Measurements from ENCODE around the gene SLC6A3. TPM values are rescaled to one million over a fixed set of nuclear protein-coding genes. Genes with fewer than 3 reads are reported as not detected.

SLC6A3 gene
- not detected in 2 replicates for total RNA-seq (2011; cell fraction: chromatin; rRNA removed; ENCODE audit: low replicate concordance)
- not detected in 2 replicates for total RNA-seq (2011; cell fraction: nucleolus; rRNA removed)
- not detected in 2 replicates for total RNA-seq (2011; cell fraction: nucleoplasm; rRNA removed)
- total RNA-seq (2014; rRNA removed) (not detected in 2 replicates), total RNA-seq (2014; rRNA removed; fragmentation: Illumina TruSeq; extraction: Trizol) (not detected in 2 replicates), total RNA-seq (2015; rRNA removed; fragmentation: Illumina TruSeq; extraction: Trizol) (not detected in 2 replicates), total RNA-seq (2021) (not detected in 2 replicates), polyA plus RNA-seq (2011; rRNA removed) (not detected in 2 replicates), polyA plus RNA-seq (2014; fragmentation: Illumina TruSeq; extraction: Trizol) (not detected in 2 replicates), polyA plus RNA-seq (2014; fragmentation: Nextera tagmentation; extraction: Ambion mirVana) (not detected), polyA plus RNA-seq (2014; rRNA removed) (not detected in 2 replicates), polyA minus RNA-seq (2011; rRNA and poly(A)+ RNA removed) (not detected in 2 replicates), Bru-seq, nascent RNA (percentile 4 among the genes with signal in this experiment), BruChase-seq, experiment 1, labeled RNA remaining after a 2-hour chase (not detected), BruChase-seq, experiment 2, labeled RNA remaining after a 6-hour chase (not detected)
- polyA plus RNA-seq (2011; cell fraction: cytosol; rRNA removed), result not detected in 2 replicates
- not detected in 2 replicates for polyA plus RNA-seq (2011; cell fraction: nucleus; rRNA removed)
- not detected in 2 replicates for polyA plus RNA-seq (2012)
- not detected in 2 replicates for polyA minus RNA-seq (2011; cell fraction: cytosol; rRNA and poly(A)+ RNA removed)
- not detected in 2 replicates for polyA minus RNA-seq (2011; cell fraction: nucleus; rRNA and poly(A)+ RNA removed)
- long read RNA-seq, experiment 1, result 0 reads
- long read RNA-seq, experiment 2, result 0 reads
- long read RNA-seq, experiment 3, result 0 reads

- Histone ChIP-seq H3K9me3 (replicated peaks; ENCODE audit: control insufficient read depth, insufficient read depth, low read depth, low read length) (no peaks in the 10 kb centered on the region), H3K27ac (ENCODE audit: extremely low read depth, low read depth, low read length) (no peak within 1 kb of the TSS), H3K4me3 (no peak within 1 kb of the TSS), H3K9me1 (ENCODE audit: control insufficient read depth, insufficient read depth, low read length) (no peaks in the 10 kb centered on the region), H3K27me3 (ENCODE audit: control insufficient read depth in 2 of 2, insufficient read depth in 2 of 2, low read length in 2 of 2) (peaks cover 44 to 76% of the 10 kb centered on the region in 2 experiments; a peak in 4 of 5 replicates), H3K4me1 (replicated peaks in 1 of 2; ENCODE audit: control insufficient read depth in 2 of 2, insufficient read depth in 2 of 2, low read length in 2 of 2) (peaks cover 0 to 18% of the 10 kb centered on the region in 2 experiments; a peak in 2 of 5 replicates), H2AFZ (ENCODE audit: low read depth, low read length) (no peak within 1 kb of the TSS), H3K36me3 (ENCODE audit: control insufficient read depth, insufficient read depth, low read length) (no peaks in the 10 kb centered on the region), H3K79me2 (ENCODE audit: control insufficient read depth, insufficient read depth, low read length) (no peaks in the 10 kb centered on the region), H3K9ac (ENCODE audit: insufficient read depth in 1 of 2, low read depth in 2 of 2, low read length in 2 of 2) (no peak within 1 kb of the TSS), H3K4me2 (ENCODE audit: insufficient read depth, low read length) (no peak within 1 kb of the TSS), H4K20me1 (replicated peaks; ENCODE audit: control insufficient read depth, insufficient read depth, low read length) (no peaks in the 10 kb centered on the region)
- TF ChIP-seq SNIP1 (IDR thresholded peaks at IDR 0.05; ENCODE audit: low read depth), result no peak
- no peak for TF ChIP-seq SP2 (IDR thresholded peaks at IDR 0.05; ENCODE audit: extremely low read depth, low read depth, low read length, poor library complexity, severe bottlenecking)
- TF ChIP-seq, protein P1, sequence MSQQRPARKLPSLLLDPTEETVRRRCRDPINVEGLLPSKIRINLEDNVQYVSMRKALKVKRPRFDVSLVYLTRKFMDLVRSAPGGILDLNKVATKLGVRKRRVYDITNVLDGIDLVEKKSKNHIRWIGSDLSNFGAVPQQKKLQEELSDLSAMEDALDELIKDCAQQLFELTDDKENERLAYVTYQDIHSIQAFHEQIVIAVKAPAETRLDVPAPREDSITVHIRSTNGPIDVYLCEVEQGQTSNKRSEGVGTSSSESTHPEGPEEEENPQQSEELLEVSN (IDR thresholded peaks at IDR 0.05; ENCODE audit: borderline replicate concordance in 1 of 2, extremely low read depth in 1 of 2, insufficient read depth in 1 of 2, insufficient read length in 1 of 2, low read depth in 1 of 2, low read length in 1 of 2, poor library complexity in 1 of 2, severe bottlenecking in 1 of 2), result peak in 1 of 2 experiments; percentile 63
- TF ChIP-seq, protein P2, sequence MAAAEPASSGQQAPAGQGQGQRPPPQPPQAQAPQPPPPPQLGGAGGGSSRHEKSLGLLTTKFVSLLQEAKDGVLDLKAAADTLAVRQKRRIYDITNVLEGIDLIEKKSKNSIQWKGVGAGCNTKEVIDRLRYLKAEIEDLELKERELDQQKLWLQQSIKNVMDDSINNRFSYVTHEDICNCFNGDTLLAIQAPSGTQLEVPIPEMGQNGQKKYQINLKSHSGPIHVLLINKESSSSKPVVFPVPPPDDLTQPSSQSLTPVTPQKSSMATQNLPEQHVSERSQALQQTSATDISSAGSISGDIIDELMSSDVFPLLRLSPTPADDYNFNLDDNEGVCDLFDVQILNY (CRISPR knock-in tag; IDR thresholded peaks at IDR 0.05), result no peak
- no peak for TF ChIP-seq HES1 (IDR thresholded peaks at IDR 0.05; ENCODE audit: low read depth)
- peak; percentile 23 for TF ChIP-seq PCBP1 (IDR thresholded peaks at IDR 0.05; ENCODE audit: low read depth, low read length, poor library complexity, severe bottlenecking)
- 20% methylated on average over 8 of the region's 52 CpGs for WGBS (ENCODE audit: insufficient coverage, low coverage, missing lambda C conversion rate)
- BruUV-seq (replicated peaks), result no TSS peak
- in situ Hi-C loops (cut with MboI), result no loop called here
- FAIRE-seq, result no peak
- ChIA-PET CTCF (ENCODE audit: low intra/inter-chr PET ratio) (no interaction called here), POLR2A (no interaction called here)
- DNase-seq (ENCODE audit: extremely low read depth in 1 of 4, low spot score in 3 of 4), result peak; percentile 69 to 84 (median 78)
- peak; percentile 88 for ATAC-seq
- intact Hi-C loops (cut with micrococcal nuclease), result no loop called here
Observed at GRCh38 chr5:1445313-1445688, at the start of gene SLC6A3. Gene SLC6A3, minus strand, starts transcription at chr5:1445440. Its CDS starts 2,243 bp downstream, at chr5:1443197.
